DLD1 (cell line): Measurements from ENCODE around the gene ABCB4.

Experiments used
- in situ Hi-C: cut with HindIII; loops from 2 replicates; pipeline ENCODE4 v1.10.0; 2017; ENCODE audit warnings: low sequenced_read_pairs

The ABCB4 gene

DNA sequence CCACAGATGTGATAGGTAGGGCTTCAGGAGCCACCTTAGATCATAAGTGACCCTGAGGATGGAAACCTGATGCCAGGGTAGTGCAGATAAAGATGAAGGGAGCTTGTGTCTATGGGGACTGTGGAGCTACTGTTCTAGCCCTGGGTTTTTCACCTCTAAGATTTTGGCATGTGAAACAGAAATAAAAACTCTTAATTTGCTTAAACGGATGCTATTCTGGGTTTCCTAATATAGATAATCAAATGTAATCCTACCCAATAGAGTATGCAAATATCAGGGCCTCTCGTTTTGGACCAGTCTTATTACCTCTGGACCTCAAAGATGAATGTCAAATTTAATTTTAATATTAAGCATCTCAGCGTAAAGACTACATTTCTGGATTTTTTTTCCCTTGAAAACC lies 49.3 kb downstream of the ABCB4 start:
- in situ Hi-C loops: no loop called here

DNA sequence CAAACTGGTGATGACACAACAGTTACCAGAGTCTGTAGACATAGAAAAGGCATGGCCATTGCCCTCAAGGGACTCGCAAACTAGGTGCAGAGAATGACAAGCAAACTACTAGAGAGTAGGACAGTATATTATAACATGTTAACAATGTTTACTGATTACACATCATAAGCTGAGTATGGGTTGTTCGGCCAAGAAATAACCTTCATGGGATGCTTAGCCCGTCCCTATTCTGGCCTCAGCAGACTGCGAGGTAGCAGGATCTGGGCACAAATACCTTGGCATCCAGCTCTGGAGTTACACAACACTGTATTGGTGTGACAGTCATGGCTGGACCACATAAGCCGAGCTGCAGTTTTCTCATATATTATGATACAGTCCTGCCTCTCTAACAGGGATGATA lies 51.4 kb downstream of the ABCB4 start:
- in situ Hi-C loops: no loop called here

DNA sequence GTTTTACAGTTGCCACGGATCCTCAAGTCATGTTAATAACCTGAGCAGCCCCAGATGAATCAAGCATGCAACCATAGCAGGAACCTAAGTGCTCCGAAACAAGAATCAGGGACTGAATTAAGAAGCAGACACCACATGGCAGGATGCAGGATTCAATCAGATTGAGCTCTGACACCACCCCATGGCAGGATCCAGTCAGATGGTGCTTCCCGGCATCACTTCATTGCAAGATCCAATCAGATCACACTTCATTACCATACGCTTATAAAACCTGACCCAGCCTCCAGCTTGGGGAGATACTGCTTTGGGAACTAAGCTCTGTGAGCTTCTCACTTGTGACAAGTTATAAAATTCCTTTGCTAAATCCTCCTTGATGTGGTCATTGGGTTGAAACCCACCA lies 55.3 kb downstream of the ABCB4 start:
- in situ Hi-C loops: no loop called here

GRCh38 chr7:87416682-87417587 lies 58.5 kb downstream of the ABCB4 start:
- in situ Hi-C loops: no loop called here

- in situ Hi-C loops: no loop called here
Measured at GRCh38 chr7:87414794-87415188, 60.7 kb downstream of the ABCB4 start.

DNA sequence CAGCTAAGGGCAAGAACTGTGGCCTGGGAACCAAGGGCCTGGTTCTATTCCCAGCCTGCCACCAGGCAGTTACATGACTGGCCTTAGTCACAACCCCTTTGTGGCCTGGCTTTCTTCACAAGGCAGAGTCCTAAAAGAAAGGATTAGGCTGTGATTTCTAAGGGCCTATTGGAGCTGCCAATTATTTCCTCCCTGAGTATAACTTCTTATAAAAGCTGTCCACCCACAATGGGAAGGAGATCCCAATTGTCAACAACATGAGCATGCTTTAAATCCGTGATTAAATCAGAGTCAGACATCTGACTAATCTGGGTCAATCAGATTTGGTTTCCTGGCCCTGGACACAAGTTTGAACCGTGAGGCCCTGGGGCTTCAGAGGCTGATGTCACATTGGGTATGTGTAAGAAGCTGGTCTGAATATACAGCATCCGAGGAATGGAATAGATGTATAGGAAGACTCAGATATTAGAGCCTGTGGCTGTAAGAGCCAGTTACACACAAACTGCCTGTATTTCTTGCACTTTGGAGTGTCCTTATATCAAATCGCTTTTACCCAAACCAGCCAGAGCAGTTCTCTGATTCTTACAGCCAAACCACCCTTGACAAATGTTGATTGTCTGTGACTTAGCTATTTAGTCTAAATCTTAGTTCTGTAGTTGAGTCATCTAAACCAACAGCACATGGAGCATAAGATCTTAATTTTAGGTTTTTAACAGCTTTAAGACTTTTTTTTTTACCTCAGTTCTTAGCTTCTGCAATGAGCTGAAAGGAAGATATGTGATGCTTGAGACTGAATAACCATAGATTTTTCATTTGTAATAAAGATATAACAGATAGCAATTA lies 61.3 kb downstream of the ABCB4 start:
- in situ Hi-C loops: no loop called here

GRCh38 chr7:87413029-87413428 lies 62.5 kb downstream of the ABCB4 start:
- in situ Hi-C loops: no loop called here

DNA sequence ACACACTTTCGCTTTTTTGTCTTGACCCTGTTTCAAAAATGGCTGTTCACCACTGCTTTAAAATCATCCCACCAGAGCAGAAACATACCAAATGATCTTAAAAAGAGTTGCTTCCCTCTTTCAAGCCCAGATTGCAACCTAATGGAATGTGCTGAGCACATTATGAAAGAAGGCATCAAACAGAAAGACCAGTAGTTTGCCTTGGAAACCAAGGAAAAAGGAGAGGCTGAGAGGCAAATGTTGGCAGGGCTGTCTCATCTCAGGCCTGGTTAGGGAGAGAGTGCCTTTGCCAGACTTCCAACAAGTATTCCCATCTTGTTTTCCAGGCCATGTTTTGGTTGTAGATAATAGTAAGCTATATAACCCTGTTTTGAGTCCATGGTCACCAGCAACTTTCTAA lies 64.3 kb downstream of the ABCB4 start:
- in situ Hi-C loops: no loop called here

- in situ Hi-C loops: no loop called here
Measured at GRCh38 chr7:87404674-87405073, 70.8 kb downstream of the ABCB4 start.

- in situ Hi-C loops: no loop called here
Measured at GRCh38 chr7:87398446-87398845, 77.0 kb downstream of the ABCB4 start.

- in situ Hi-C loops: no loop called here
Measured at GRCh38 chr7:87395442-87396020, 79.9 kb downstream of the ABCB4 start.

- in situ Hi-C loops: no loop called here
Measured at GRCh38 chr7:87391020-87391701, 84.3 kb downstream of the ABCB4 start.

- in situ Hi-C loops: no loop called here
Measured at GRCh38 chr7:87380905-87381304, 94.6 kb downstream of the ABCB4 start.

GRCh38 chr7:87375662-87376435 lies 99.6 kb downstream of the ABCB4 start:
- in situ Hi-C loops: no loop called here

DNA sequence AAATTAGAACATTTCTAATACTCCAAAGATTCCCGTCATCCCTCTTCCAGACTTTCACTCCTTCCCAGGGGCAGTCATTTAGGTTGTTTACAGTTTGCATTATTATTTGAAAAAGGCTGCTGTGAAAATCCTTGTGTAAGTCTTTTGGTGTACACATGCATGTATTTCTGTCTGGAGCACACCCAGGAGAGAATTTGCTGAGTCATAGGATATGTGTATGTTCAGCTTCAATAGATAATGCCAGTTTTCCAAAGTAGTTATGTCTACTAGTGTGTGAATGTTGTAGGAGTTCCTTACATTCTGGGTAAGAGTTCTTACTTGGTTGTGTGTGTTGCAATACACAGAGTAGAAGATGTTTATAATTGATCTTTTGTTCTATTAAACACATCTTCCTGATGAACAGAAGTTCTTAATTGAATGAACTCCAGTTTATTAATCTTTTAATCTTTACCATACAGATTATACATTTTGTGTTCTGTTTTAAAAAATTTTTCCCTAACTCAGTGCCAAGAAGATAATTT lies 104.8 kb downstream of the ABCB4 start:
- in situ Hi-C loops: no loop called here

GRCh38 chr7:87369216-87369615 lies 106.3 kb downstream of the ABCB4 start:
- in situ Hi-C loops: no loop called here

- in situ Hi-C loops: no loop called here
Measured at GRCh38 chr7:87364246-87364645, 111.2 kb downstream of the ABCB4 start.

DNA sequence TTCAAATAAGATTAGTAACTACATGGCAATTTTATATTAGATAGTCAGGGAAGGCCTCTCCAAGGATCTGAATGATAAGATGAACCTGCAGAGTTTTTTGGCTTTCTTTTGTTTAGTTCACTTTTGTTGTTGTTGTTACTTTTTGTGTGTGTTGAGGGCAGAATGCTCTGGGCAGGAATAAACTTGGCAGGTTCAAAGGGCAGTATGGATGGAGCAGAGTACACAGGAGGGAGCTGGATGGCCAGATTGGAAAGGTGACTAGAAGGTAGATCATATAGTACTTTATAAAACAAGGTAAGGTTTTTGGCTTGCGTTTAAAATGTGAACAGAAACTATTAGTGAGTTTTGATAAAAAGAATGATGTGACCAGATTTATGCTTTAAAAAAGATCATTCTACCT lies 112.1 kb downstream of the ABCB4 start:
- in situ Hi-C loops: no loop called here

DNA sequence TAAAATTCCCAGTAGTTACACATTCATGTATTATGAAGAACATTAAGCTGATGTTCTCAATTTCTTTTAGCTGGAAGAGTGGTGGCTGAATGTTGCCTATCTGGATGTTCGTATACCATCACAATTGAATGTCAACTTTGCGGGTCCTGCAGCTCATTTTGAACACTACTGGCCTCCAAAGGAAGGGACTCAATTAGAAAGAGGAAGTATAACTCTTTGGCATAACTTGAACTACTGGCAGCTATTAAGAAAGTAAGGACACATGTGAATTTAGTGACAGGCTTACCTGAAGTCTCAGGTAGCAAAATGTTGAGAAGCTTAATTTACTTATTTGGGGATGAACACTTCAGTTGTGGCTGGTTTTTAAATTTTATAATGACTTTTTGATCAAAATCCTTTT lies 114.2 kb downstream of the ABCB4 start:
- in situ Hi-C loops: no loop called here

DNA sequence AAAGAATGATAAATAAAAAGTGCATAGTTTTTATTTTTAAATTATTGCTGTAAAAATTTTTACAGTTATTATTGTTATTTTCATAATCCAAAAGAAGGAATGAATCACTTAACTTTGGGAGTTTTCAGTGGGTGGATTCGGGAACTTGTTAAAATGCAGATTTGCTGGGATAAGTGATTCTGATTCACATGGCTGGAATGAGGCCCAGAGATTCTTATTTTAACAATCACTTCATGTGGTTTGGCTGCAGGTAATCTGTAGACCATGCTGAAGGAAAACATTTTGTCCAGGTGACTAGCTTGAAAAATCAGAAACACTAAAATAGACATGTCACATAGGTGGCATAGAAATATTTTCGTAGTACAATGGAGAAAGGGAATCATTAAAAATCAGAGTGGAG lies 116.1 kb downstream of the ABCB4 start:
- in situ Hi-C loops: no loop called here
